HL-60 (cell line): ENCODE results near the gene COX7A2L.
"Not testable (repeated sequence)": the region's sequence is repeated elsewhere in the genome, so short reads cannot be mapped to it uniquely, and the experiment has no call there.

Experiments used
- DNase-seq, 2 experiments: peaks; one replicate each; pipeline ENCODE4 v3.0.0-alpha.2; 2010 to 2020; ENCODE audit warnings: low read depth in 1 of 2, low spot score in 1 of 2
- H3K27ac ChIP-seq: fragments of 250-450 bp; sonication (Bioruptor Pico); replicated peaks from 2 replicates; pipeline ENCODE4 v1.5.1; 2020; ENCODE audit warnings: mild to moderate bottlenecking, moderate library complexity
- H3K27me3 ChIP-seq: fragments of 250-450 bp; sonication (Bioruptor Pico); 2 replicates; pipeline ENCODE4 v1.5.1; 2021; ENCODE audit warnings: mild to moderate bottlenecking, moderate library complexity; ENCODE audit not compliant: insufficient read depth, poor library complexity, severe bottlenecking
- H3K4me3 ChIP-seq: replicated peaks from 2 replicates; pipeline ENCODE4 v1.5.1; 2011; ENCODE audit warnings: mild to moderate bottlenecking, control low read depth, low read length; ENCODE audit not compliant: insufficient read depth
- GABPA ChIP-seq: IDR thresholded peaks from 2 replicates; pipeline ENCODE4 v1.6.1; 2012; ENCODE audit warnings: low read depth
- POLR2AphosphoS5 ChIP-seq: IDR thresholded peaks from 2 replicates; pipeline ENCODE4 v1.6.1; 2012; ENCODE audit warnings: low read depth
- REST ChIP-seq: IDR thresholded peaks from 2 replicates; pipeline ENCODE4 v1.6.1; 2012; ENCODE audit warnings: low read depth; ENCODE audit not compliant: insufficient replicate concordance
- SPI1 ChIP-seq: IDR thresholded peaks from 2 replicates; pipeline ENCODE4 v1.6.1; 2012; ENCODE audit warnings: low read depth, mild to moderate bottlenecking, borderline replicate concordance
- TF ChIP-seq, protein P1 (sequence below): IDR thresholded peaks from one replicate; pipeline ENCODE4 v1.5.1; 2011; ENCODE audit warnings: low read length, control low read depth, inconsistent platforms; ENCODE audit not compliant: insufficient read depth

Gene COX7A2L

GRCh38 chr2:42401773-42402172 is 40.8 kb upstream of the COX7A2L start:
- H3K4me3 ChIP-seq: no peak overlapping the region
- no peak for DNase-seq
- H3K27ac ChIP-seq: no peak overlapping the region
- H3K27me3 ChIP-seq: no peaks in the 10 kb centered on the region
- TF ChIP-seq, protein P1, sequence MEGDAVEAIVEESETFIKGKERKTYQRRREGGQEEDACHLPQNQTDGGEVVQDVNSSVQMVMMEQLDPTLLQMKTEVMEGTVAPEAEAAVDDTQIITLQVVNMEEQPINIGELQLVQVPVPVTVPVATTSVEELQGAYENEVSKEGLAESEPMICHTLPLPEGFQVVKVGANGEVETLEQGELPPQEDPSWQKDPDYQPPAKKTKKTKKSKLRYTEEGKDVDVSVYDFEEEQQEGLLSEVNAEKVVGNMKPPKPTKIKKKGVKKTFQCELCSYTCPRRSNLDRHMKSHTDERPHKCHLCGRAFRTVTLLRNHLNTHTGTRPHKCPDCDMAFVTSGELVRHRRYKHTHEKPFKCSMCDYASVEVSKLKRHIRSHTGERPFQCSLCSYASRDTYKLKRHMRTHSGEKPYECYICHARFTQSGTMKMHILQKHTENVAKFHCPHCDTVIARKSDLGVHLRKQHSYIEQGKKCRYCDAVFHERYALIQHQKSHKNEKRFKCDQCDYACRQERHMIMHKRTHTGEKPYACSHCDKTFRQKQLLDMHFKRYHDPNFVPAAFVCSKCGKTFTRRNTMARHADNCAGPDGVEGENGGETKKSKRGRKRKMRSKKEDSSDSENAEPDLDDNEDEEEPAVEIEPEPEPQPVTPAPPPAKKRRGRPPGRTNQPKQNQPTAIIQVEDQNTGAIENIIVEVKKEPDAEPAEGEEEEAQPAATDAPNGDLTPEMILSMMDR: no peak
- TF ChIP-seq SPI1: no peak
- no peak for TF ChIP-seq REST

DNA sequence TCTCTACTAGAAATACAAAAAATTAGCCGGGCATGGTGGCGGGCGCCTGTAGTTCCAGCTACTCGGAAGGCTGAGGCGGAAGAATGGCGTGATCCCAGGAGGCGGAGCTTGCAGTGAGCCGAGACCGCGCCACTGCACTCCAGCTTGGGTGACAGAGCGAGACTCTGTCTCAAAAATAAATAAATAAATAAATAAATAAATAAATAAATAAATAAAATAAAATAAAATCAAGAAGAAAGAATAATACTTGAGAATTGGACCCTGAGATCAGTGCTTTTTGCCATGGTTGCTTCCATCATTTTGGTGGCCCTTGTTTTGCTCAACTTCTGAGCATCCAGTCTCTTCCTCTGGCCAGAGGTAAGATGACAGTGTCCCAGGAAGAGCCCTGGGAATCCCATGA is 37.0 kb upstream of the COX7A2L start:
- DNase-seq, H3K27ac ChIP-seq, H3K27me3 ChIP-seq, H3K4me3 ChIP-seq: not testable (repeated sequence)

DNA sequence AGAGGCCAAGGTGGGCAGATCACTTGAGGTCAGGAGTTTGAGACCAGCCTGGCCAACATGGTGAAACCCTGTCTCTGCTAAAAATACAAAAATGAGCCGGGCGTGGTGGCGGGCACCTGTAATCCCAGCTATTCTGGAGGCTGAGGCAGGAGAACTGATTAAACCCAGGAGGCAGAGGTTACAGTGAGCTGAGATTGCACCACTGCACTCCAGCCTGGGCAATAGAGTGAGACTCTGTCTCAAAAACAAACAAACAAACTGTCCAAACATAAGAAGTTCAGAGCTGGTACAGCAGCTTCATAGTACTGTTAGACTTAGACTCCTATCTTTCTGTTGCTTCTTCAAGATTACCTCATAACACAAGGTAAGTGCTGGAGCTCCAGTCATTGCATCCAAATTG is 32.3 kb upstream of the COX7A2L start:
- not testable (repeated sequence) for H3K27me3 ChIP-seq, DNase-seq, H3K27ac ChIP-seq, H3K4me3 ChIP-seq

DNA sequence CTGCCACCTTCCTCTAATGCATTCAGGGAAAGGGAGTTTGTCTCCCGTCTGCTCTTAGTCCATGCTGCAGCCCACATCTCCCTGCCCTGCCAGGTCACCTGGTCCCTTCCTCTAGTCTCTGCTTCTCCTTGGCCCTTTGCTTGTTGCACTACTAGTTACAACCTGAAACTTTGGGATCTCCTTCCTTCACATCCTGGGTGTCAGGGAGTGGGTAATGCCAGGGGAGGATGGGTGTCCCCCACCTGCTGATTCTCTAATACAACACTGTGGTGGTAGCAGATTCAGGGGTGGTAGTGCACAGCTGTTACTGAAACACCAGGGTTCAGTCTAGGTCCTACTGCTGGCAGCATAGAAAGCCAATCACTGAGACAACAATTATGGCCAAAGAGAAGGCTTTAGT is 31.2 kb upstream of the COX7A2L start:
- Histone ChIP-seq H3K4me3 (no peak overlapping the region), H3K27me3 (no peaks in the 10 kb centered on the region), H3K27ac (no peak overlapping the region)
- no peak for DNase-seq
- TF ChIP-seq POLR2AphosphoS5: no peak
- no peak for TF ChIP-seq SPI1
- no peak for TF ChIP-seq GABPA
- TF ChIP-seq, protein P1: no peak

DNA sequence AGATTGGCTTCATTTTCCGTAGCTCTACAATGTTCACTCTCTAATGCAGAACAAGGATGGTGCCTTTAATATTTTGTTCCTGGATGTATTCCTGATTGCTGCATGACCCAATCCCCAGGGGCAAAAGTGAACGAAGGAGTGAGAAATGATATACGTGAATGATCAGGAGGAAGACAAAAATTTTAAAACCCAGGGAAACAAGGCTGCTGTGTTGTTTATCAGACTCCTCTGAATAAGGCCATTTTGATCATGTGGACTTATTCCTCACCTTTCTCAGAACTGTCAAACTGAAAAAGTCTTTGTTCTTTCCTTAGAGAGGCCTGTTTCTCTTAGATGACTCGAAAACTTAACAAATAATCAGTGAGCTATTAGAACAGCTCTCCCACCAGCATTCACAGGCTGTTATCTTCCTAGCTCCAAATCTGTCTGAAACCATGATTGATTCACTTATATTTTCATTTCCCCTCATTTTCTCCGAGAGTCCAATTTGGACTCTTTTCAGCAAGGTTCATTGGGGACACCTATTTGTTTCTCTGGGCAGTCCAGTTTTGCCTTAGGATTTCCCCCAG is 29.5 kb upstream of the COX7A2L start:
- H3K4me3 ChIP-seq: no peak overlapping the region
- TF ChIP-seq SPI1 (no peak), POLR2AphosphoS5 (no peak), GABPA (no peak), REST (no peak)
- TF ChIP-seq, protein P1: no peak
- DNase-seq: no peak
- no peaks in the 10 kb centered on the region for H3K27me3 ChIP-seq
- no peak overlapping the region for H3K27ac ChIP-seq
